ENCODE data around the gene GPX4. TPM values are rescaled to one million over a fixed set of nuclear protein-coding genes. Genes with fewer than 3 reads are reported as not detected.

The GPX4 gene
- total RNA-seq, 3 donors from 2014 or later = 126 to 187 (median 144) TPM

DNA sequence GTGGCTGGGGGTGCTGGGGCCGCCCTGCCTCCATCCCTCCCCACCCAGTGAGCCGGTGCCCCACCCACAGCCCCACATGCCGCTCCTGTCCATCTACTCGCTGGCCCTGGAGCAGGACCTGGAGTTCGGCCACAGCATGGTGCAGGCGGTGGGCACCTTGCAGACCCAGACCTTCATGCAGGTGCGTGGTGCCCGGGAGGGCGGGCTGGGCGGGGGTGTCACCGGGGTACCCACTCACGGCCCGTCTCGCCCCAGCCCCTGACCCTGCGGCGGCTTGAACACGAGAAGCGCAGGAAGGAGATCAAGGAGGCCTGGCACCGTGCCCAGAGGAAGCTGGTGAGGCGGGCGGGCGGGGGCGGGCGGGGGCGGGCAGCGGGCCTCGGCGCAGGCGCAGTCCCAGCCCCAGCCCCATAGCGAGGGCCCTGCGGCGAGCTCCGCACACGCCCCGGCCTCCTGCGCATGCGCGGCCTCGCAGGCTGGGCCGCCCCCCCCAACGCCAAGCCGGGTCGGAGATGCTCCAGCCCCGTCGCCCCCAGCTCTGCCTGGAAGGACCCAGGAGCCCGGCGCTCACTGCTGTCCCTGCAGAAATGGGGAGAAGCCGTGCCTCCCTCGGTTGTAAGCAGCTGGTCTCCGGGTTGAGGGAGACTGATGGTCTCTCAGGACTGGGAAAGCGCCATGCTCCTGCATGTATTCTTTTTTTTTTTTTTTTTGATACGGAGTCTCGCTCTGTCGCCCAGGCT lies 29.1 kb upstream of the GPX4 start:
- intact Hi-C loops (cut with DNase I, micrococcal nuclease) = no loop called here
- ATAC-seq = peak; percentile 79
- Histone ChIP-seq H3K4me1 (ENCODE audit: low read depth) (peaks cover 34% of the 10 kb centered on the region), H3K36me3 (ENCODE audit: low read depth) (no peaks in the 10 kb centered on the region), H3K4me3 (no peak overlapping the region), H3K9me3 (no peaks in the 10 kb centered on the region)
- TF ChIP-seq CTCF (IDR thresholded peaks at IDR 0.05) = no peak
- DNase-seq = peak; percentile 93 to 96 (median 94)

DNA sequence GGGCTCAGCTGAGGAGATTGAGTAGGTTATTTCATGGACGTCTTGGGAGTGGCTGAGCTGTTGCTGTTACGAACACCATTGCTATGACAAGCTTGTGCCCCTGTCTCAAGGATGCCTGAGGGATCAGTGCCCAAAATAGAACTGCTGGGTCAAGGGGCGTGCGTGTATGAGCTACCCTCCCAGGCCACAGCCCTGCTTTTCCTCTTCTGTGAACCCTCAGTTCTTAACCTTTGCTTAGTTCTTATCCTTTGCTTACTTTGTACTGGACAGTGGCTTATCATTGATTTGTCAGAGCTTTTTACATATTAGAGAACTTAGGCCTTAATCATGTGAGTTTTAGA lies 27.8 kb upstream of the GPX4 start:
- intact Hi-C loops (cut with DNase I, micrococcal nuclease) = no loop called here
- Histone ChIP-seq H3K4me3 (no peak overlapping the region), H3K9me3 (no peaks in the 10 kb centered on the region), H3K36me3 (ENCODE audit: low read depth) (no peaks in the 10 kb centered on the region), H3K4me1 (ENCODE audit: low read depth) (peaks cover 30% of the 10 kb centered on the region)
- DNase-seq = no peak
- no peak for ATAC-seq
- no peak for TF ChIP-seq CTCF (IDR thresholded peaks at IDR 0.05)

GRCh38 chr19:1076951-1077350 lies 26.8 kb upstream of the GPX4 start:
- intact Hi-C loops (cut with DNase I, micrococcal nuclease) = no loop called here
- no peak for TF ChIP-seq CTCF (IDR thresholded peaks at IDR 0.05)
- ATAC-seq (peak; percentile 70), DNase-seq (peak; percentile 85 to 95 (median 86))
- no peak overlapping the region for H3K4me3 ChIP-seq
- no peaks in the 10 kb centered on the region for H3K36me3 ChIP-seq (ENCODE audit: low read depth)
- H3K9me3 ChIP-seq = no peaks in the 10 kb centered on the region
- H3K4me1 ChIP-seq (ENCODE audit: low read depth) = peaks cover 36% of the 10 kb centered on the region

DNA sequence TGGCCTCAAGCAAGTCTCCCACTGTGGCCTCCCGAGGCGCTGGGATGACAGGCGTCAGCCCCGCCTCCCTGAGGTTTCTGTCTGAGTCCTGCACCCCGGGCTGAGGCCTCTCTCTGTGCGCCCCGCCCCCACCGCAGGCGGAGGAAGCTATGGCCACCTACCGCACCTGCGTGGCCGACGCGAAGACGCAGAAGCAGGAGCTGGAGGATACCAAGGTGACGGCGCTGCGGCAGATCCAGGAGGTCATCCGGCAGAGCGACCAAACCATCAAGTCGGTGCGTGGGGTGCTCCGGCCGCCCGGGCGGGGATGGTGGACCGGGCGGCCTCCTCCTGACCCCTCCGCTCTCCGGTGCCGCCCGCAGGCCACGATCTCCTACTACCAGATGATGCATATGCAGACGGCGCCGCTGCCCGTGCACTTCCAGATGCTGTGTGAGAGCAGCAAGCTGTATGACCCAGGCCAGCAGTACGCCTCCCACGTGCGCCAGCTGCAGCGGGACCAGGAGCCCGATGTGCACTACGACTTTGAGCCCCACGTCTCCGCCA lies 24.2 kb upstream of the GPX4 start:
- no peak for ATAC-seq
- intact Hi-C loops (cut with DNase I, micrococcal nuclease) = no loop called here
- DNase-seq = peak; percentile 38 to 83 (median 69)
- Histone ChIP-seq H3K4me3 (no peak overlapping the region), H3K4me1 (ENCODE audit: low read depth) (peaks cover 43% of the 10 kb centered on the region), H3K9me3 (no peaks in the 10 kb centered on the region), H3K36me3 (ENCODE audit: low read depth) (no peaks in the 10 kb centered on the region)
- TF ChIP-seq CTCF (IDR thresholded peaks at IDR 0.05) = no peak

DNA sequence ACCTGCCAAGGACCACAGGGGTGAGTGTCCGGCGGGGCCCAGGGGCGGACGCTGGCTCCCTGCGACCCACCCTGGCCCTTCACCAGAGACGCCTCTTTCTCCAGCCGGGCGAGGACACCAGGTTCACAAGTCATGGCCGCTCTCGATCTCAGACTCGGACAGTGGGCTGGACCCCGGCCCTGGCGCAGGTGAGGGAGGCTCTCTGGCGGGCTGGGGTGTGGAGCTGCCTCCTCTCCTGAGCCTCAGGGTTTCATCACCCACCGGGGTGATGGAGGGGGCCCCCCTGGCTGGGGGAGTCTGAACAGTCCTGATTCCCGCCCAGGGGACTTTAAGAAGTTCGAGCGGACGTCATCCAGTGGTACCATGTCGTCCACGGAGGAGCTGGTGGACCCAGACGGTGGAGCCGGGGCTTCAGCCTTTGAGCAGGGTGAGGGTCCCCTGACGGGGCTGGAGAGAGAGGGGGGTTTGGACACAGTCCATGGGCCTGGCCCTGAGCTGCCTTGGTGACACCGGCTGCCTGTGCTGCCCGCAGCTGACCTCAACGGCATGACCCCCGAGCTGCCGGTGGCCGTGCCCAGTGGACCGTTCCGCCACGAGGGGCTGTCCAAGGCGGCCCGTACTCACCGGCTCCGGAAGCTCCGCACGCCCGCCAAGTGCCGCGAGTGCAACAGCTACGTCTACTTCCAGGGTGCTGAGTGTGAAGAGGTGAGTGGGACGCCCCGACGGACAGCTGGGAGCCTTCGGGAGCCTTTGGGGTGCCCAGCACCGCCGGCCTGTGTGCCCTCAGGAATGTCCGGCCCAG lies 23.2 kb upstream of the GPX4 start:
- H3K36me3 ChIP-seq (ENCODE audit: low read depth) = no peaks in the 10 kb centered on the region
- TF ChIP-seq CTCF (IDR thresholded peaks at IDR 0.05) = no peak
- intact Hi-C loops (cut with DNase I, micrococcal nuclease) = no loop called here

More for the DNA sequence above, 23.2 kb upstream of the GPX4 start:
- DNase-seq (peak in 2 of 3 donors; percentile 53 to 64), ATAC-seq (no peak)
- H3K4me1 ChIP-seq (ENCODE audit: low read depth) = peaks cover 36% of the 10 kb centered on the region
- H3K4me3 ChIP-seq = no peak overlapping the region
- H3K9me3 ChIP-seq = no peaks in the 10 kb centered on the region

Measured in mucosa of descending colon (tissue), 3 donors.